Choroid plexus epithelial cell (primary cell): ENCODE data around the gene RPL21.

Source experiments
- DNase-seq: peaks from one replicate; pipeline ENCODE4 v3.0.0-alpha.2; 2010; ENCODE audit warnings: low read depth
- H3K4me3 ChIP-seq: 2 replicates; pipeline ENCODE4 v1.5.1; 2011; ENCODE audit warnings: low read depth, mild to moderate bottlenecking, control low read depth, low read length, moderate library complexity
- CTCF ChIP-seq: conservative IDR thresholded peaks from 2 replicates; pipeline ENCODE4 v1.5.1; 2011; ENCODE audit warnings: low read depth, mild to moderate bottlenecking, control low read depth, inconsistent platforms, low read length, moderate library complexity

The RPL21 gene

GRCh38 chr13:27274631-27275030, 23.3 kb downstream of the RPL21 start:
- no peak for DNase-seq

GRCh38 chr13:27276188-27276587, 24.8 kb downstream of the RPL21 start:
- peak; percentile 67 for DNase-seq
- H3K4me3 ChIP-seq, result no peak overlapping the region
- TF ChIP-seq CTCF, result no peak

More at GRCh38 chr13:27274631-27275030, 23.3 kb downstream of the RPL21 start:
- H3K4me3 ChIP-seq, result no peak overlapping the region
- TF ChIP-seq CTCF, result no peak

- no peak overlapping the region for H3K4me3 ChIP-seq
- TF ChIP-seq CTCF, result no peak
- DNase-seq, result no peak
These were observed 28.1 kb downstream of the RPL21 start for GRCh38 chr13:27279506-27279905.

GRCh38 chr13:27280009-27280656, 28.8 kb downstream of the RPL21 start:
- no peak overlapping the region for H3K4me3 ChIP-seq
- no peak for TF ChIP-seq CTCF
- DNase-seq, result peak; percentile 55

- TF ChIP-seq CTCF, result no peak
- no peak for DNase-seq
These were observed 29.5 kb downstream of the RPL21 start for GRCh38 chr13:27280841-27281240.

GRCh38 chr13:27281420-27281819, 30.1 kb downstream of the RPL21 start:
- DNase-seq, result no peak
- TF ChIP-seq CTCF, result no peak
- no peak overlapping the region for H3K4me3 ChIP-seq

More at GRCh38 chr13:27280841-27281240, 29.5 kb downstream of the RPL21 start:
- H3K4me3 ChIP-seq, result no peak overlapping the region

- peak; percentile 43 for DNase-seq
- H3K4me3 ChIP-seq, result no peak overlapping the region
- TF ChIP-seq CTCF, result peak; percentile 40
These were observed 32.6 kb downstream of the RPL21 start for GRCh38 chr13:27283906-27284493.
